ENCODE data around the gene NSG1. TPM values are rescaled to one million over a fixed set of nuclear protein-coding genes. Genes with fewer than 3 reads are reported as not detected.

The NSG1 gene
- total and polyA plus RNA-seq, 2 of the 8 experiments (the other 6 are each of a cell fraction or from before 2014, with no cell fraction given) = 35.7 to 61.4 TPM

GRCh38 chr4:4388311-4388790, 1.4 kb downstream of the NSG1 start:
- H2AFZ ChIP-seq (ENCODE audit: low read length) = no peak overlapping the region
- 70% methylated on average over 8 of the region's 8 CpGs; no CpG with 5 or more reads in 1 of the 2 experiments for WGBS, 2 experiments (ENCODE audit: extremely low coverage in 1 of 2, insufficient coverage in 1 of 2, insufficient read length in 1 of 2, insufficient replicate concordance in 2 of 2, low coverage in 1 of 2, low lambda C conversion rate in 2 of 2, missing lambda C conversion rate in 1 of 2)
- no peak for TF ChIP-seq RBBP5 (IDR thresholded peaks at IDR 0.05; ENCODE audit: borderline replicate concordance, low read depth, low read length)
- TF ChIP-seq CREB1 (IDR thresholded peaks at IDR 0.05) = no peak
- no peak for TF ChIP-seq TEAD4 (IDR thresholded peaks at IDR 0.05; ENCODE audit: low read depth, low read length)
- TF ChIP-seq ATF3 (IDR thresholded peaks at IDR 0.05; ENCODE audit: insufficient read depth, low read depth, low read length) = no peak
- no peak for TF ChIP-seq BCL11A (IDR thresholded peaks at IDR 0.05; ENCODE audit: low read depth in 2 of 2, low read length in 2 of 2)
- no peak for TF ChIP-seq SP1 (IDR thresholded peaks at IDR 0.05; ENCODE audit: low read depth, low read length)
- no peak for TF ChIP-seq MAFK (IDR thresholded peaks at IDR 0.05; ENCODE audit: low read depth, low read length)
- TF ChIP-seq SRF (IDR thresholded peaks at IDR 0.05; ENCODE audit: low read depth, low read length) = no peak
- TF ChIP-seq SIN3A (conservative IDR thresholded peaks at IDR 0.05 in 1 of 2, IDR thresholded peaks at IDR 0.05 in 1 of 2; ENCODE audit: low read depth in 1 of 2, low read length in 2 of 2) = no peak
- TF ChIP-seq NRF1 (IDR thresholded peaks at IDR 0.05; ENCODE audit: low read depth, low read length) = no peak
- TF ChIP-seq GABPA (IDR thresholded peaks at IDR 0.05; ENCODE audit: borderline replicate concordance, insufficient read depth, low read length) = no peak
- no peak for TF ChIP-seq ZNF274 (IDR thresholded peaks at IDR 0.05; ENCODE audit: borderline replicate concordance, extremely low read depth, low read length)
- no peak for TF ChIP-seq CHD1 (IDR thresholded peaks at IDR 0.05; ENCODE audit: low read depth, low read length)

More at GRCh38 chr4:4388311-4388790, 1.4 kb downstream of the NSG1 start:
- peak overlapping the region; percentile 72 to 94 for H3K4me2 ChIP-seq (ENCODE audit: insufficient read depth in 1 of 2, low read depth in 2 of 2, low read length in 2 of 2)
- H3K4me3 ChIP-seq (ENCODE audit: extremely low read depth in 1 of 4, insufficient read depth in 2 of 4, low read depth in 3 of 4, low read length in 4 of 4) = peak overlapping the region; percentile 67 to 92 (median 67); a peak in 5 of 8 replicates
- H3K18ac ChIP-seq (ENCODE audit: extremely low read depth, low read length) = no peak overlapping the region; the same call in 1 of the 2 replicates
- no peak overlapping the region for H2BK15ac ChIP-seq (ENCODE audit: low read length)
- H3K79me1 ChIP-seq (ENCODE audit: low read depth, low read length) = 0 out of 2 replicates have a peak, but pooled peaks cover 2% of the 10 kb centered on the region
- no peak overlapping the region; the same call in 1 of the 2 replicates for H4K8ac ChIP-seq (ENCODE audit: extremely low read depth, insufficient read depth, low read length)
- H2BK20ac ChIP-seq (ENCODE audit: low read length) = no peak overlapping the region
- no peak overlapping the region for H3K56ac ChIP-seq (replicated peaks; ENCODE audit: insufficient read length, low read depth, low read length)
- no peak overlapping the region for H4K5ac ChIP-seq (ENCODE audit: insufficient read length, low read depth, low read length)
- H3K36me3 ChIP-seq (ENCODE audit: control insufficient read depth in 2 of 4, insufficient read depth in 4 of 4, low read length in 3 of 4) = peaks cover 2 to 9% (median 5%) of the 10 kb centered on the region in 4 experiments; a peak in 6 of 8 replicates
- H2BK120ac ChIP-seq (replicated peaks; ENCODE audit: low read depth, low read length) = no peak overlapping the region
- no peaks in the 10 kb centered on the region for H3K79me2 ChIP-seq (ENCODE audit: control insufficient read depth in 1 of 2, insufficient read depth in 2 of 2, low read length in 2 of 2)
- DNase-seq (ENCODE audit: low read depth in 1 of 2, low spot score in 2 of 2) = no peak
- no peak overlapping the region for H3K23ac ChIP-seq (ENCODE audit: insufficient read length)
- H2BK5ac ChIP-seq (ENCODE audit: low read depth, low read length) = no peak overlapping the region
- no peak overlapping the region for H3K27ac ChIP-seq (ENCODE audit: low read depth, low read length)
- H3K14ac ChIP-seq (ENCODE audit: insufficient read length) = no peak overlapping the region
- no peak overlapping the region for H3K4ac ChIP-seq (replicated peaks; ENCODE audit: insufficient read length, low read depth, low read length)
- ChIA-PET POLR2A (ENCODE audit: partially characterized antibody) (interaction anchor here (1.1 kb wide), 1 partner anchor 23 kb away, joined by 3 read pairs; no protein-coding TSS in a partner anchor), CTCF (ENCODE audit: partially characterized antibody) (interaction anchor here (0.6 kb wide), 1 partner anchor 119 kb away, joined by 3 read pairs; no protein-coding TSS in a partner anchor)
- H2AK5ac ChIP-seq (ENCODE audit: low read depth, low read length) = no peak overlapping the region
- no peak overlapping the region for H4K91ac ChIP-seq (replicated peaks; ENCODE audit: insufficient read length, low read length)
- H2BK12ac ChIP-seq (ENCODE audit: low read depth, low read length) = no peak overlapping the region
- no peak overlapping the region for H3K9ac ChIP-seq (replicated peaks in 1 of 4; ENCODE audit: extremely low read depth in 1 of 4, low read depth in 3 of 4, low read length in 3 of 4)
- H3K23me2 ChIP-seq (ENCODE audit: low read depth, low read length) = peaks cover 18% of the 10 kb centered on the region; the same call in 1 of the 2 replicates
- H3K9me3 ChIP-seq (ENCODE audit: insufficient read depth in 2 of 2, low read depth in 1 of 2, low read length in 1 of 2) = no peaks in the 10 kb centered on the region
- peaks cover 0 to 6% (median under 1%) of the 10 kb centered on the region in 4 experiments; a peak in 3 of 7 replicates for H3K4me1 ChIP-seq (replicated peaks in 1 of 4; ENCODE audit: control insufficient read depth in 3 of 4, insufficient read depth in 4 of 4, low read length in 3 of 4)
- FAIRE-seq = no peak
- H4K20me1 ChIP-seq (replicated peaks in 1 of 2; ENCODE audit: control insufficient read depth in 1 of 2, insufficient read depth in 2 of 2, low read length in 2 of 2) = peaks cover 0 to 7% of the 10 kb centered on the region in 2 experiments
- H3K27me3 ChIP-seq (replicated peaks in 1 of 4; ENCODE audit: control insufficient read depth in 3 of 4, extremely low read depth in 1 of 4, insufficient read depth in 3 of 4, low read length in 3 of 4) = peaks cover 8 to 35% (median 25%) of the 10 kb centered on the region in 4 experiments; a peak in 6 of 7 replicates

All from H1 (cell line).